Neuronal stem cell (in vitro differentiated cells): ENCODE results near the gene VPS13D.

Experiments used
- DNase-seq: peaks from one replicate; pipeline ENCODE4 v3.0.0-alpha.2; 2013; ENCODE audit warnings: low spot score
- H2AFZ ChIP-seq: one replicate; pipeline ENCODE4 v1.6.1; 2013; ENCODE audit warnings: mild to moderate bottlenecking, low read length, inconsistent platforms
- H2AK5ac ChIP-seq: 2 replicates; pipeline ENCODE4 v1.6.1; 2013; ENCODE audit warnings: low read depth, mild to moderate bottlenecking, inconsistent platforms, low read length, moderate library complexity, mixed read lengths
- H2BK120ac ChIP-seq: 2 replicates; pipeline ENCODE4 v1.6.1; 2013; ENCODE audit warnings: low read depth, mild to moderate bottlenecking, inconsistent platforms, low read length, moderate library complexity, mixed read lengths
- H2BK12ac ChIP-seq: one replicate; pipeline ENCODE4 v1.6.1; 2013; ENCODE audit warnings: low read length, inconsistent platforms
- H2BK15ac ChIP-seq: 2 replicates; pipeline ENCODE4 v1.6.1; 2013; ENCODE audit warnings: mild to moderate bottlenecking, low read length, inconsistent platforms, mixed read lengths
- H2BK5ac ChIP-seq: one replicate; pipeline ENCODE4 v1.6.1; 2013; ENCODE audit warnings: inconsistent platforms, mild to moderate bottlenecking, low read length, moderate library complexity
- H3K14ac ChIP-seq: one replicate; pipeline ENCODE4 v1.6.1; 2013; ENCODE audit warnings: low read length, inconsistent platforms
- H3K18ac ChIP-seq: 2 replicates; pipeline ENCODE4 v1.6.1; 2013; ENCODE audit warnings: low read length, inconsistent platforms
- H3K23ac ChIP-seq: 2 replicates; pipeline ENCODE4 v1.6.1; 2013; ENCODE audit warnings: low read depth, mild to moderate bottlenecking, mixed read lengths, low read length, inconsistent platforms; ENCODE audit not compliant: poor library complexity
- H3K27ac ChIP-seq: replicated peaks from 3 replicates; pipeline ENCODE4 v1.5.1; 2013; ENCODE audit warnings: low read length, inconsistent platforms
- H3K27me3 ChIP-seq, 3 experiments: 2 replicates each; pipeline ENCODE4 v1.6.1; 2013; ENCODE audit warnings: low read length in 3 of 3, mild to moderate bottlenecking in 2 of 3, inconsistent platforms in 1 of 3, low read depth in 1 of 3, mixed read lengths in 1 of 3, moderate library complexity in 1 of 3; ENCODE audit not compliant: control insufficient read depth in 3 of 3, insufficient read depth in 3 of 3
- H3K36me3 ChIP-seq, 2 donors: replicated peaks in 1 of 2; 2 replicates each; pipeline ENCODE4 v1.6.1; 2013; ENCODE audit warnings: low read length in 2 of 2; ENCODE audit not compliant: control insufficient read depth in 2 of 2, insufficient read depth in 2 of 2
- H3K4ac ChIP-seq: 2 replicates; pipeline ENCODE4 v1.6.1; 2013; ENCODE audit warnings: inconsistent platforms, mild to moderate bottlenecking, low read length, moderate library complexity
- H3K4me1 ChIP-seq, 2 donors: 1 replicate in 1 of 2; 2 replicates in 1 of 2; pipeline ENCODE4 v1.6.1; 2013; ENCODE audit warnings: low read length in 2 of 2, low read depth in 1 of 2; ENCODE audit not compliant: control insufficient read depth in 2 of 2, insufficient read depth in 1 of 2
- H3K4me2 ChIP-seq: one replicate; pipeline ENCODE4 v1.6.1; 2013; ENCODE audit warnings: mild to moderate bottlenecking, low read length, inconsistent platforms; ENCODE audit not compliant: insufficient read depth, poor library complexity, severe bottlenecking
- H3K4me3 ChIP-seq, 2 donors: 2 replicates each; pipeline ENCODE4 v1.5.1; 2013; ENCODE audit warnings: low read length in 2 of 2, mild to moderate bottlenecking in 2 of 2, inconsistent platforms in 1 of 2, moderate library complexity in 1 of 2
- H3K79me1 ChIP-seq: one replicate; pipeline ENCODE4 v1.6.1; 2013; ENCODE audit warnings: low read depth, mild to moderate bottlenecking, inconsistent platforms, low read length, moderate library complexity
- H3K9ac ChIP-seq: one replicate; pipeline ENCODE4 v1.6.1; 2013; ENCODE audit warnings: mild to moderate bottlenecking, low read depth, low read length, inconsistent platforms; ENCODE audit not compliant: poor library complexity
- H3K9me3 ChIP-seq, 2 donors: replicated peaks in 1 of 2; 2 replicates each; pipeline versions ENCODE3 to v1.6.1; 2013; ENCODE audit warnings: low read length in 2 of 2, mild to moderate bottlenecking in 2 of 2, inconsistent platforms in 1 of 2, low read depth in 1 of 2, mixed read lengths in 1 of 2, moderate library complexity in 1 of 2; ENCODE audit not compliant: control insufficient read depth in 2 of 2, insufficient read depth in 1 of 2
- H4K8ac ChIP-seq: one replicate; pipeline ENCODE4 v1.6.1; 2013; ENCODE audit warnings: low read depth, mild to moderate bottlenecking, inconsistent platforms, low read length, moderate library complexity
- H4K91ac ChIP-seq: one replicate; pipeline ENCODE4 v1.6.1; 2013; ENCODE audit warnings: low read length, low read depth, mild to moderate bottlenecking, inconsistent platforms; ENCODE audit not compliant: poor library complexity
- WGBS, 2 donors: extraction: QIAGEN DNeasy Blood & Tissue Kit; methylation state at CpG; one replicate each; pipeline ENCODE4 v1.1.7; 2013; ENCODE audit warnings: missing lambda C conversion rate in 2 of 2, mixed read lengths in 1 of 2; ENCODE audit not compliant: insufficient read length in 2 of 2, insufficient replicate concordance in 1 of 2; ENCODE audit errors: extremely low coverage in 2 of 2; 5-methylcytosine and 5-hydroxymethylcytosine counted together

The VPS13D gene

DNA sequence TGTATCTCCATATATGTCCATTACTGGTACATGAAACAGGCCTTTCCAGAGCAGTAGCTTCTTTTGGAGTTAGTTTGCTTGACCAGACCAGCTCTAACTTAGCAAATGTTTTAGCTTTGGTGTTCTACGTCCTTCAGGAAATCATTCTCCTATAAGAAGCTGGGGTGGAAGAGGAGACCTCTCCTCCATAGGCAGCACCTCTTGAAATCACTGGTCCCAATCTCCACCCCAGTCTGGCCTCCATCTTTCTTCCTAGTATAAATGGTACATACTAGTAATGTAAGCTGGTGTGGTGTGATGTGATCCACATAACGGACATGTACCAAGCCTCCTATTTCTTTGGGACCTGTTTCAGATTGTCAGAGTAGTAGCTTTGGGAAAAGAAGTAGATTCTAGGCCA lies 216.8 kb downstream of the VPS13D start:
- peaks cover 5 to 15% of the 10 kb centered on the region in 2 donors for H3K4me1 ChIP-seq
- H3K27me3 ChIP-seq, result no peaks in the 10 kb centered on the region
- H3K18ac ChIP-seq, result no peak overlapping the region
- H3K4ac ChIP-seq, result no peak overlapping the region
- no peak overlapping the region for H3K27ac ChIP-seq
- no peak overlapping the region for H4K91ac ChIP-seq
- H3K9me3 ChIP-seq, result no peaks in the 10 kb centered on the region
- no peak overlapping the region for H3K4me3 ChIP-seq
- WGBS, 2 donors, result no CpG with 5 or more reads among the region's 2 CpGs
- no peak overlapping the region for H3K14ac ChIP-seq
- no peak for DNase-seq
- no peak overlapping the region for H3K9ac ChIP-seq
- no peak overlapping the region for H2BK12ac ChIP-seq
- H2BK5ac ChIP-seq, result no peak overlapping the region
- no peak overlapping the region for H2BK15ac ChIP-seq
- H2AK5ac ChIP-seq, result no peak overlapping the region
- no peak overlapping the region for H3K23ac ChIP-seq
- H3K4me2 ChIP-seq, result no peak overlapping the region
- no peaks in the 10 kb centered on the region for H3K36me3 ChIP-seq
- H4K8ac ChIP-seq, result no peak overlapping the region
- no peak overlapping the region for H2BK120ac ChIP-seq
- no peaks in the 10 kb centered on the region for H3K79me1 ChIP-seq
- H2AFZ ChIP-seq, result no peak overlapping the region

DNA sequence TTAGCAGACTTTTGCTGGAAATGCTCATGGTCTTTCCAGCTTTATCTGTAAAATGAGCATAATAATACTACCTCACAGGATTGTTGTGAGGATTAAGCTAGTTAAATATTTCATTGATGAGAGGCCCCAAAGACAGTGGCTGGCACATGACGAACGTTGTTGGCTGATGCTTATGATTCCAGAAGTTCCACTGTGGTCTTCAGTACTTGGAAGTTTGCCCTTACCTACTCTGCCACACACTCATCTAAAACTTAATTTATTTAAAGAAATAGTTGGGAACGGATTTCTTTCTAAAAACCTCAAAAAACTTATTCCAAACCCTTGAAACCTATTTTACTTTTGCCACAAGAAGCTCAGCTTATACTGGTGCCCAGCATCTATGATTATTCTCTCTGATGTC lies 217.5 kb downstream of the VPS13D start:
- no peak for DNase-seq

DNA sequence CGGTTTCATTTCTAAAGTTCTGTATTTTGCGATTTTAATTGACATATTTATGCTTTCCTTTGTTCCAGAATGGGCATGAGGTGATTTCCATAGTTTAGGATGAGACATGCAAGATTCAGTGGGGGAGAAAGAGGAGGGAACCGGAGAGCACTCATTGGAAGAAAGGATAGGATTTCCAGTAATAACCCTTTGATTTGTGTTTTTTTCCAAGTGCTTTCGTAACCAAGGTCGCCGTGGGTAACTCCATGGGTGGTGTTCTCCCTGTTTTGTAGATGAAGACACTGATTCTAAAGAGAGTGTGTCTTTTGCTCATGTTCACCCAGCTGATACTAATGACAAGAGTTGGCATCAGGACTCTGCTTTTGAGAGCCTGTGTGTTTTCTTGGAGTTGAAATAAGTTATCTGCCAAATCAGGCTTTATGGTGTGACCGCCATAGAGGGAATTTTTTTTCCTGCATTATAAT lies 218.1 kb downstream of the VPS13D start:
- H2BK12ac ChIP-seq, result no peak overlapping the region
- no peak for DNase-seq
- H3K79me1 ChIP-seq, result no peaks in the 10 kb centered on the region
- no peak overlapping the region for H2BK120ac ChIP-seq
- no peak overlapping the region for H2BK5ac ChIP-seq
- H2AFZ ChIP-seq, result no peak overlapping the region
- H3K9me3 ChIP-seq, result no peaks in the 10 kb centered on the region
- no peak overlapping the region for H2BK15ac ChIP-seq
- no peak overlapping the region for H4K91ac ChIP-seq
- H3K4me2 ChIP-seq, result no peak overlapping the region
- no peak overlapping the region for H2AK5ac ChIP-seq
- H3K36me3 ChIP-seq, result no peaks in the 10 kb centered on the region
- peaks cover 5 to 15% of the 10 kb centered on the region in 2 donors for H3K4me1 ChIP-seq
- no peak overlapping the region for H3K18ac ChIP-seq
- WGBS, 2 donors, result no CpG with 5 or more reads among the region's 7 CpGs
- no peak overlapping the region for H3K27ac ChIP-seq
- no peak overlapping the region for H4K8ac ChIP-seq
- H3K23ac ChIP-seq, result no peak overlapping the region
- no peaks in the 10 kb centered on the region for H3K27me3 ChIP-seq
- H3K9ac ChIP-seq, result no peak overlapping the region
- H3K4me3 ChIP-seq, result no peak overlapping the region
- no peak overlapping the region for H3K14ac ChIP-seq
- no peak overlapping the region for H3K4ac ChIP-seq

More for the DNA sequence above, 217.5 kb downstream of the VPS13D start:
- Histone ChIP-seq H2BK120ac (no peak overlapping the region), H3K14ac (no peak overlapping the region), H3K4me2 (no peak overlapping the region), H3K9ac (no peak overlapping the region), H2BK12ac (no peak overlapping the region), H2AK5ac (no peak overlapping the region), H3K36me3 (no peaks in the 10 kb centered on the region), H2BK5ac (no peak overlapping the region), H2BK15ac (no peak overlapping the region), H3K9me3 (no peaks in the 10 kb centered on the region), H3K18ac (no peak overlapping the region), H3K4ac (no peak overlapping the region), H3K79me1 (no peaks in the 10 kb centered on the region), H3K23ac (no peak overlapping the region), H4K8ac (no peak overlapping the region), H4K91ac (no peak overlapping the region), H3K27ac (no peak overlapping the region), H2AFZ (no peak overlapping the region), H3K4me1 (peaks cover 5 to 15% of the 10 kb centered on the region in 2 donors), H3K27me3 (no peaks in the 10 kb centered on the region), H3K4me3 (no peak overlapping the region)
- WGBS, 2 donors, result no CpG with 5 or more reads among the region's 3 CpGs

DNA sequence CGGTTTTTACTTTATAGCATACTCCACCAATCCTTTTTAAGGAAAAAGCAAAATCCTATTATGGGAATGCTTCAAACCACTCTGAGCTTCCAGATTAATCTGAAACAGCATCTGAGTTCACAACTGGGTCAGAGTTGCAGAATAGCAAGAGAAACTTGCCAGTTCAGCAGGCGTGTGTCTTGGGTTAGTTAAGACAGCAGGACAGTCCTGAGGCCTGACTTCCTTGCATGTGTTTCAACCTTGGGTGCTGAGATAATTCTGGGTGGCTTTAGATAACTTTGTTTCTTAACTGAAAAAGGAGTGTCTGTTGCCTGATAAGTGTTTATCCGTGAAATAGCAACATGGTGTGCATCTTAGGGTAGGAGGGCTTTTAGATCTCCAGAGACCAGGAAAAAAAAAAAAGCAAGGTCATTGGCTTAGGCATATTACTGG lies 218.9 kb downstream of the VPS13D start:
- no CpG with 5 or more reads among the region's 3 CpGs for WGBS, 2 donors
- Histone ChIP-seq H3K79me1 (no peaks in the 10 kb centered on the region), H2BK15ac (no peak overlapping the region), H3K4ac (no peak overlapping the region), H3K4me2 (no peak overlapping the region), H3K4me3 (no peak overlapping the region), H3K27me3 (no peaks in the 10 kb centered on the region), H3K9ac (no peak overlapping the region), H3K23ac (no peak overlapping the region), H2BK120ac (no peak overlapping the region), H2AK5ac (no peak overlapping the region), H2AFZ (no peak overlapping the region), H3K14ac (no peak overlapping the region), H3K18ac (no peak overlapping the region), H2BK5ac (no peak overlapping the region), H4K91ac (no peak overlapping the region), H2BK12ac (no peak overlapping the region), H4K8ac (no peak overlapping the region), H3K36me3 (no peaks in the 10 kb centered on the region), H3K9me3 (no peaks in the 10 kb centered on the region), H3K27ac (no peak overlapping the region), H3K4me1 (peaks cover 6 to 21% of the 10 kb centered on the region in 2 donors)
- no peak for DNase-seq
